Suprapubic skin (tissue), 4 donors: Measurements from ENCODE around the gene KCNH1.

ENCODE experiments used
- POLR2A ChIP-seq, 2 donors: fragments of 450-650 bp; IDR thresholded peaks; one replicate each; pipeline ENCODE4 v1.6.1; 2017; ENCODE audit warnings: antibody characterized with exemption in 2 of 2, mild to moderate bottlenecking in 2 of 2, moderate library complexity in 2 of 2
- POLR2AphosphoS5 ChIP-seq, 3 donors: sonication (generic); formaldehyde crosslinking; IDR thresholded peaks; one replicate each; pipeline ENCODE4 v1.6.1; 2017; ENCODE audit warnings: antibody characterized with exemption in 3 of 3
- TF ChIP-seq, protein P1 (sequence below), 2 donors: fragments of 200-600 bp in 1 of 2; fragments of 450-650 bp in 1 of 2; sonication (generic) in 1 of 2; IDR thresholded peaks; one replicate each; pipeline ENCODE4 v1.5.1; 2016 to 2019; ENCODE audit warnings: antibody characterized with exemption in 2 of 2, mild to moderate bottlenecking in 1 of 2, moderate library complexity in 1 of 2

GRCh38 chr1:210912752-210913151 is 221.2 kb downstream of the KCNH1 start:
- TF ChIP-seq POLR2A (IDR thresholded peaks at IDR 0.05) (no peak), POLR2AphosphoS5 (IDR thresholded peaks at IDR 0.05) (no peak)
- TF ChIP-seq, protein P1, sequence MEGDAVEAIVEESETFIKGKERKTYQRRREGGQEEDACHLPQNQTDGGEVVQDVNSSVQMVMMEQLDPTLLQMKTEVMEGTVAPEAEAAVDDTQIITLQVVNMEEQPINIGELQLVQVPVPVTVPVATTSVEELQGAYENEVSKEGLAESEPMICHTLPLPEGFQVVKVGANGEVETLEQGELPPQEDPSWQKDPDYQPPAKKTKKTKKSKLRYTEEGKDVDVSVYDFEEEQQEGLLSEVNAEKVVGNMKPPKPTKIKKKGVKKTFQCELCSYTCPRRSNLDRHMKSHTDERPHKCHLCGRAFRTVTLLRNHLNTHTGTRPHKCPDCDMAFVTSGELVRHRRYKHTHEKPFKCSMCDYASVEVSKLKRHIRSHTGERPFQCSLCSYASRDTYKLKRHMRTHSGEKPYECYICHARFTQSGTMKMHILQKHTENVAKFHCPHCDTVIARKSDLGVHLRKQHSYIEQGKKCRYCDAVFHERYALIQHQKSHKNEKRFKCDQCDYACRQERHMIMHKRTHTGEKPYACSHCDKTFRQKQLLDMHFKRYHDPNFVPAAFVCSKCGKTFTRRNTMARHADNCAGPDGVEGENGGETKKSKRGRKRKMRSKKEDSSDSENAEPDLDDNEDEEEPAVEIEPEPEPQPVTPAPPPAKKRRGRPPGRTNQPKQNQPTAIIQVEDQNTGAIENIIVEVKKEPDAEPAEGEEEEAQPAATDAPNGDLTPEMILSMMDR (IDR thresholded peaks at IDR 0.05): no peak
